Vagina (tissue), 2 donors: Measurements from ENCODE around the gene ARHGEF28.

Source experiments
- POLR2A ChIP-seq, 2 donors: fragments of 450-650 bp; IDR thresholded peaks; one replicate each; pipeline ENCODE4 v1.6.1; 2017; ENCODE audit warnings: antibody characterized with exemption in 2 of 2, mild to moderate bottlenecking in 2 of 2, moderate library complexity in 2 of 2
- POLR2AphosphoS5 ChIP-seq, 2 donors: sonication (generic); formaldehyde crosslinking; IDR thresholded peaks; one replicate each; pipeline ENCODE4 v1.9.0; 2017; ENCODE audit warnings: antibody characterized with exemption in 2 of 2, mild to moderate bottlenecking in 2 of 2, low read depth in 1 of 2; ENCODE audit not compliant: insufficient read depth in 1 of 2
- TF ChIP-seq, protein P1 (sequence below), 3 experiments: fragments of 450-650 bp in 2 of 3; fragments of 200-600 bp in 1 of 3; sonication (generic) in 1 of 3; IDR thresholded peaks; one replicate each; pipeline ENCODE4 v1.5.1; 2017 to 2019; ENCODE audit warnings: antibody characterized with exemption in 3 of 3, mild to moderate bottlenecking in 2 of 3, moderate library complexity in 2 of 3

- TF ChIP-seq, protein P1, sequence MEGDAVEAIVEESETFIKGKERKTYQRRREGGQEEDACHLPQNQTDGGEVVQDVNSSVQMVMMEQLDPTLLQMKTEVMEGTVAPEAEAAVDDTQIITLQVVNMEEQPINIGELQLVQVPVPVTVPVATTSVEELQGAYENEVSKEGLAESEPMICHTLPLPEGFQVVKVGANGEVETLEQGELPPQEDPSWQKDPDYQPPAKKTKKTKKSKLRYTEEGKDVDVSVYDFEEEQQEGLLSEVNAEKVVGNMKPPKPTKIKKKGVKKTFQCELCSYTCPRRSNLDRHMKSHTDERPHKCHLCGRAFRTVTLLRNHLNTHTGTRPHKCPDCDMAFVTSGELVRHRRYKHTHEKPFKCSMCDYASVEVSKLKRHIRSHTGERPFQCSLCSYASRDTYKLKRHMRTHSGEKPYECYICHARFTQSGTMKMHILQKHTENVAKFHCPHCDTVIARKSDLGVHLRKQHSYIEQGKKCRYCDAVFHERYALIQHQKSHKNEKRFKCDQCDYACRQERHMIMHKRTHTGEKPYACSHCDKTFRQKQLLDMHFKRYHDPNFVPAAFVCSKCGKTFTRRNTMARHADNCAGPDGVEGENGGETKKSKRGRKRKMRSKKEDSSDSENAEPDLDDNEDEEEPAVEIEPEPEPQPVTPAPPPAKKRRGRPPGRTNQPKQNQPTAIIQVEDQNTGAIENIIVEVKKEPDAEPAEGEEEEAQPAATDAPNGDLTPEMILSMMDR (IDR thresholded peaks at IDR 0.05), result no peak
- TF ChIP-seq POLR2A (IDR thresholded peaks at IDR 0.05), result no peak
- TF ChIP-seq POLR2AphosphoS5 (IDR thresholded peaks at IDR 0.05; ENCODE audit: insufficient read depth in 1 of 2, low read depth in 1 of 2), result no peak
Measured at GRCh38 chr5:73977146-73977545, 351.1 kb downstream of the ARHGEF28 start.
